DMS153 treated with DMSO at 0.1 percent for 48 hours (cell line): ENCODE data around the gene SEC14L1.
"Not testable (repeated sequence)": the region's sequence is repeated elsewhere in the genome, so short reads cannot be mapped to it uniquely, and the experiment has no call there.

Experiments used
- DNase-seq: peaks from one replicate; lab custom pipeline; 2025; ENCODE audit not compliant: unreplicated experiment; lab: John Stamatoyannopoulos, UW

The SEC14L1 gene

GRCh38 chr17:77140166-77140877 lies 447 bp upstream of the SEC14L1 start:
- DNase-seq = peak; percentile 95

- DNase-seq = no peak
Observed at GRCh38 chr17:77141846-77142449, 1.2 kb downstream of the SEC14L1 start.

DNA sequence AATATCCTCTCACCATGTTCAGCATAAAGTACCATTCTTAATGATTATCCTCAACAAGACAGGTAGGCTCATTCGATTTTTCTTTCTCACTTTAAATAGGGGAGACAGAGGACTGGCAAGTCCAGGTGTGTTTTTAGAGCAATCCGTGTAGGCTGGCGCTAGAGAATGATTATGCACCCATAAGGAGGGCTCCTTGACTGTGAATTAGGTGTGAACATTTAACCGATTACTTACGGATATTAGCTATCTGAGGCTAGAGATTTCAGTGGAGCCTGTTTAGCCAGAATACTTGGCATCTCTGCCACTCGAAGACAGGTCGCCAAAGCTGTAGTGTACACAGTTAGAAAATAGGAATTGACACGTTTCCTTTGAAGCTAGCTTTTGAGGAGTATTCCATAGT lies 1.9 kb downstream of the SEC14L1 start:
- no peak for DNase-seq

GRCh38 chr17:77143306-77143705 lies 2.5 kb downstream of the SEC14L1 start:
- no peak for DNase-seq

- no peak for DNase-seq
Observed at GRCh38 chr17:77144227-77144626, 3.5 kb downstream of the SEC14L1 start.

- no peak for DNase-seq
Observed at GRCh38 chr17:77145224-77145611, 4.4 kb downstream of the SEC14L1 start.

GRCh38 chr17:77145612-77146245 lies 5.0 kb downstream of the SEC14L1 start:
- no peak for DNase-seq

- DNase-seq = no peak
Observed at GRCh38 chr17:77146246-77146632, 5.5 kb downstream of the SEC14L1 start.

DNA sequence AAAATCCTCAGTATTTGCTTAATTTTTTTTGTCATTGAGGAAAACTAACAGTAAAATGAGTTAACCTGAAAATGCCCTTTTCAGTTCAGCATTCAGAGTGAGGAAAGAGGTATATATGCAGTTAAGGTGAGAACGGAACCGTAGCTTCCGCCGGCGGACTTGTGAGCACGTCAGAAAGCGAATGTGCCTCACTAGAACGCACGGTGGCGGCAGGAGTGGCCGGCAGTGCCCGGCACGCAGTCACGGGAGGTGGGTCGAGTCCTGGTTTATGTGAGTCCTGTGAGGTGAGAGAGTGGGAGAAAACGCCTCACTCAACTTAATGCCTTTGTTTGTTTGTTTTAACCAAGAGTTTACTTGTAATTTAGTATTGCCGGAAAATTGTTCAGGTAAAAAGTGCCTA lies 6.1 kb downstream of the SEC14L1 start:
- DNase-seq = no peak

- DNase-seq = no peak
Observed at GRCh38 chr17:77147357-77147801, 6.6 kb downstream of the SEC14L1 start.

- DNase-seq = no peak
Observed at GRCh38 chr17:77148077-77148939, 7.5 kb downstream of the SEC14L1 start.

GRCh38 chr17:77148940-77149510 lies 8.3 kb downstream of the SEC14L1 start:
- DNase-seq = no peak

GRCh38 chr17:77150196-77150595 lies 9.4 kb downstream of the SEC14L1 start:
- DNase-seq = no peak

DNA sequence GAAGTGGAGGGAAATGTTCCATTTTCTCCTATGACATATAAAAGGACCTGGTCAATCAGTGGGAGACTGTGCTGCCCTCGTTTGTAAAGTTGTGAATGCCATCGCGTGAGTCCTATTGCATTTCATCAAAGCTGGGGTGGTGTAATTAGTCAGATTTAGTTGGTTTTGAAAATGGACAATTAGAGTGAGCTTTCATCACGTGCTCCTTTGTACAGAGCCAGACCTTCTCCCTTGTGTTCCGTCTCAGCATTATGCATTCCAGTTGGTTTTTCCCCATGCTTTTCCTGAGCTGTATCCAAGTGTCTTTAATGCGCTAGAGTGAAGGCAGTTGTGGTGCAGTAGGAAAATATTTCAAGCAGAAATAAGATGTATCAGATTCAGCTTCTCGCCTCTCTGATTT lies 10.4 kb downstream of the SEC14L1 start:
- DNase-seq = no peak

DNA sequence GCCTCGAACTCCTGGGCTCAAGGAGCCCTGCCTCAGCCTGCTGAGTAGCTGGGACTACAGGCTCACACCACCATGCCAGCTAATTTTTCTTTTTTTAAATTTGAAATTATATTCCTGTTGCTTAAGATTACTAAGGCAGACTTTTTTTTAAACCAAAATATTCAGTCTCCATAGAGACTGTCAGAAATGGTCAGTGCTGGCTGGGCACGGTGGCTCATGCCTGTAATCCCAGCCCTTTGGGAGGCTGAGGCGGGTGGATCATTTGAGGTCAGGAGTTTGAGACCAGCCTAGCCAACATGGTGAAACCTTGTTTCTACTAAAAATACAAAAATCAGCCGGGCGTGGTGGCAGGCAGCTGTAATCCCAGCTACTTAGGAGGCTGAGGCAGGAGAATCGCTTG lies 11.3 kb downstream of the SEC14L1 start:
- DNase-seq = not testable (repeated sequence)

DNA sequence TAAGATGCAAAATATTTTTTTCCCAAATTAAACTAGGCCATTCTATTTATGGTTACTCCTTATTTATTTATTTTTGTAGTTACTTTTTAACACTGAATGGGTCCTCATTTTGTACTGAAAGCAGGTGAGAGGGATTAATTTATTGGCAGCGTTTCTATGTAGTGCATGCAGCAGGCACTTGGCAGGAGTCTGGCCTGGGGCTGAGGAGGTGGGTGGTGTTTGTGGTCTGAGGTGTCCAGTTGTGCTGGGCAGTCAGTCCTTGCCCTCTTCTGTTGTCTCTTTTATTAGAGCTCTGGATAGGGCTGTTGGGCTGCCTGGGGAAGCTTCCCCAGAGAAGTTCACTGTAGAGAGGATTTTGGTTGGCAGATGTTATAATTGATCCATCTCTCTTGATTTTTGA lies 12.7 kb downstream of the SEC14L1 start:
- no peak for DNase-seq

GRCh38 chr17:77153999-77154586 lies 13.3 kb downstream of the SEC14L1 start:
- no peak for DNase-seq

DNA sequence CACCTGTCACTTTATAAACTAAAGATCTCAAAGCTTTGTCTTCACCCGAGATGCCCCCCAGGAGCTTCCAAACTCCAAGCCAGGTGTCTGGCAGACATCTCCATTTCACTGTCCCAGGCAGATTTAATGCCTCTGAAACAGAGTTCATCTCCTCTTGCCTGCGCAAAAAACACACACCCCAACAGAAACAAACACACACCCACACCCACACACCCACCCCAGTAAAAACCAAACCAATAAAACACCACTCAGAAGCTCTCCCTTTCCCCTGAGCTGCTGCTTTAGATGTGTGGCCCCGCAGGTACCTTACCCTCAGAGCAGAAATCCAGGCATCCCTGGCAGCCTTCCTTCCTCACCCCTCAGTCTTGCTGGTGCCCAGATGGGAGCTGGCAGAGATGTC lies 14.4 kb downstream of the SEC14L1 start:
- no peak for DNase-seq

DNA sequence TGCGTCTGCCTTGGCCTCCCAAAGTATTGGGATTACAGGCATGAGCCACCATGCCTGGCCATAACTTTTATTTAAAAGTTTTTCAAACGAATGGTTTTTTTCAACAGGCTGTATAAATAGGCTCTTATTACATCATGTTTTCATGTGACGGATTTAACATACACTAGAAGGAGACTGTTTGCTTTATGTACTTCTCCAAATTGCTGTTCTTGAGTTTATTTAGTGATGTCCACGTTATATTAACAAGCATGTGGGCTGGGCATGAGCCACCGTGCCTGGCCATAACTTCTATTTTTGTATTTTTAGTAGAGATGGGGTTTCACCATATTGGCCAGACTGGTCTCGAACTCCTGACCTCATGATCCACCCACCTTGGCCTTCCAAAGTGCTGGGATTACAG lies 17.0 kb downstream of the SEC14L1 start:
- DNase-seq = not testable (repeated sequence)

DNA sequence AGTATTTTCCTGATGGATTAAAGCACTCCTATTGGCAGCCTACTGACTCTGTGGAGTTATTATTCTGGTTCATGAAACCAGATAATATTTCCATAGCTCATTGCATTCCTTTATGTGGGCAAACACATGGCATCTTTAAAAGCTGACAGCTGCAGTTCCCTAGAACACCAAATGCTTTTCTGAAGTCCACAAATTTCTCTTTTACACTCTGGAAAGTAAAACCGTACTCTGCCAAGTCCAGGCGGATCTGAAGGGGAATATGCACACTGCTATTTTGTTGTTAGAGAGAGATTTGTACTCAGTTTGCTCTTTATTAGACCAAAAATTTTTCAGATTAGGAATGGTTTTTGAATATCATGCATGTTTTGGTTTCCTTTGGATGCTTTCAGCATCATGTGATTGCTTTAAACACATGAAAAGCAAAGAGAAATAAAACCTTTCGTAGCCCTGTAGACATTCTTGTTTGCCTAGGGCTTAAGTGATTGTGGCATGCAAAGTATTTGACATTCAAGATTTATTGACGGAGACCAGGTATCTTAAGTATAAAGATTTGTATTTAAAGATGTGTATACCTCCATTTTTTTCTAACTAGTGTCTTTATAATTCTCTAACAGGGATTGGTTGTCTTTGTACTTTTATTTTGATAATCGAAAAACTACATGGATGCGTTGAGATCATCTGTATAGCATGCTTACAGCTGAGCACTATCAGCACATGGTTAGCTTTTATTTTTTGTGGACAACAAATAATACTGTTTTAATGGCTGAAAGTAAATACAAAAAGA lies 19.5 kb downstream of the SEC14L1 start:
- DNase-seq = peak; percentile 77
